ENCODE data around the gene CD58. TPM values are rescaled to one million over a fixed set of nuclear protein-coding genes. Genes with fewer than 3 reads are reported as not detected.

The CD58 gene
- total and polyA plus RNA-seq, 11 donors: 19.6 to 45.8 (median 30.8) TPM

DNA sequence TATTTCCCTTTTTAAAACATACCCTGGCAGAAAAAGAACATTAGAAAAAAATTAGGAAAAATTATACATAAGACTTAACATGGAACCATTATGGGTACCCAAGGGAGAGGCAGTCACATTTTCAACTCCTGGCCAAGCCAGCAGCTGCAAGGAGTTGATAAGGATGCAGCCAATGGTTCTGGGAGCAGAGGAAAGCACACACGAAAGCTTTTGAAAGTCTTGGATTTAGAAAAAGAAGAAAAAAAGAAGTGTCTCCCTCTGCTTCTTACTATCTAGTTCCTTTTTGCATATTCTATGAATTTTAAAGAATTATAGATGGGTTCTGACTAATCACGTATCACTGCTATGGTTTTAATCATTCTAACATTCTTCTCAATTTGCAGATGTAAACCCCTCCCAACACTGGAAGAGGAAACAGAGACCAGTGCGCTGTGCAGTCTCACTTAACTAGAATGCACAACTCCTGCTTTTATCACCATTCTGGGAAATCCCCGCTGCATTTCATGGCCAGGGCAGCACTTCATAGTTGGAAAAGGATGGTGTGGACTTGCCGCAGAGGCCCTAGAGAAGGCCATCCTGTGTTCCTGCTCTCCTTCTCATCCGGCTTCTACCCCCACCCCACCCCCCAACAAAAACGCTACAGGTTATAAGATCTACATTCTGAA lies 2.7 kb upstream of the CD58 start:
- WGBS, 4 donors: 56 to 68% (median 63%) methylated on average over 7 of the region's 7 CpGs
- Histone ChIP-seq H3K27me3 (no peaks in the 10 kb centered on the region), H3K27ac (peak overlapping the region in 1 of 12 donors; percentile 22), H3K4me3 (no peak overlapping the region), H3K9me3 (no peaks in the 10 kb centered on the region), H3K36me3 (peaks cover 0 to 12% (median 2%) of the 10 kb centered on the region in 9 donors), H3K4me1 (peaks cover 1 to 66% (median 42%) of the 10 kb centered on the region in 12 donors)
- DNase-seq: no peak
- ATAC-seq: no peak
- TF ChIP-seq, protein P1, sequence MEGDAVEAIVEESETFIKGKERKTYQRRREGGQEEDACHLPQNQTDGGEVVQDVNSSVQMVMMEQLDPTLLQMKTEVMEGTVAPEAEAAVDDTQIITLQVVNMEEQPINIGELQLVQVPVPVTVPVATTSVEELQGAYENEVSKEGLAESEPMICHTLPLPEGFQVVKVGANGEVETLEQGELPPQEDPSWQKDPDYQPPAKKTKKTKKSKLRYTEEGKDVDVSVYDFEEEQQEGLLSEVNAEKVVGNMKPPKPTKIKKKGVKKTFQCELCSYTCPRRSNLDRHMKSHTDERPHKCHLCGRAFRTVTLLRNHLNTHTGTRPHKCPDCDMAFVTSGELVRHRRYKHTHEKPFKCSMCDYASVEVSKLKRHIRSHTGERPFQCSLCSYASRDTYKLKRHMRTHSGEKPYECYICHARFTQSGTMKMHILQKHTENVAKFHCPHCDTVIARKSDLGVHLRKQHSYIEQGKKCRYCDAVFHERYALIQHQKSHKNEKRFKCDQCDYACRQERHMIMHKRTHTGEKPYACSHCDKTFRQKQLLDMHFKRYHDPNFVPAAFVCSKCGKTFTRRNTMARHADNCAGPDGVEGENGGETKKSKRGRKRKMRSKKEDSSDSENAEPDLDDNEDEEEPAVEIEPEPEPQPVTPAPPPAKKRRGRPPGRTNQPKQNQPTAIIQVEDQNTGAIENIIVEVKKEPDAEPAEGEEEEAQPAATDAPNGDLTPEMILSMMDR (IDR thresholded peaks at IDR 0.05): no peak
- TF ChIP-seq POLR2A (IDR thresholded peaks at IDR 0.05): no peak
- intact Hi-C loops (cut with DNase I): loop anchor here in 9 of 10 donors (1.0 to 10.0 kb wide), 12 partner anchors 23 to 489 kb away; partner anchors contain the start of genes ATP1A1 (in 2 of the 9), IGSF3 (in 1 of the 9) and TTF2 (in 1 of the 9)

DNA sequence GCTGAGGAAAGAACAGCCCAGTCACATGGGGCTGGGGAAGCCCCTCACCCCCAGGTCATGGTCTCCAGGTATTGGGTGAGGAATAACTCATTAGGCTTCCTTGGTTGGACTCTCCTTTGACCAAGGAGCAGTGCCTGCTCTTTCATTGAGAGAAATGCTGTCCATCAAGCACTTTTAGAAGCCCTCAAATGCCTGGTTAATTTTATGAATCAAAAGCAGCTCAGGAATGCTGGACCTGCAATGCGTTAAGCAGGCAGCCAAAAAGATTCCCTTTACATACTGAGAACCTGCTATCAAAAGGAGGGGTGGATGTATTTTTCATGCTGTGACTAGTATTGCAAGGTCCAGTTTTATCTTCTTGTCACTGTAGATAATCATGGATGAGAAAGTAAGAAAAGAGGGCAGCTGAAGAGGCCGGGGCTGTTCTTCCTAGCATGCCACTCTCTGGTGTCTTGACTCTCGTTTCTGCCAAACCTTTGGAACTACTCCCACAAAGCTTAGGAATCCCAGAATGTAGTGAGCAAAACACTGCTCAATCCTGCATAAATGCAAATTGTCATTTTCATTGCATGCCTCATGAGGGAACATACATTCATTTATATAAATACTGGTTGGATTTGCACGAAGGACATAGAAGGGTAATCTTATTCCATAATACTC lies 2.1 kb upstream of the CD58 start:
- ATAC-seq (no peak), DNase-seq (no peak)
- TF ChIP-seq, protein P1 (IDR thresholded peaks at IDR 0.05): no peak
- no peak for TF ChIP-seq POLR2A (IDR thresholded peaks at IDR 0.05)
- H3K36me3 ChIP-seq: peaks cover 0 to 12% (median 2%) of the 10 kb centered on the region in 9 donors
- 45 to 63% (median 56%) methylated on average over 4 of the region's 4 CpGs for WGBS, 4 donors
- intact Hi-C loops (cut with DNase I): loop anchor here in 9 of 10 donors (5.0 to 10.0 kb wide), 8 partner anchors 71 to 489 kb away; partner anchors contain the start of genes ATP1A1 (in 2 of the 9), IGSF3 (in 1 of the 9) and TTF2 (in 1 of the 9)
- peaks cover 3 to 69% (median 42%) of the 10 kb centered on the region in 12 donors for H3K4me1 ChIP-seq
- peak overlapping the region in 1 of 12 donors; percentile 9 for H3K27ac ChIP-seq
- H3K27me3 ChIP-seq: no peaks in the 10 kb centered on the region
- H3K4me3 ChIP-seq: no peak overlapping the region
- no peaks in the 10 kb centered on the region for H3K9me3 ChIP-seq

DNA sequence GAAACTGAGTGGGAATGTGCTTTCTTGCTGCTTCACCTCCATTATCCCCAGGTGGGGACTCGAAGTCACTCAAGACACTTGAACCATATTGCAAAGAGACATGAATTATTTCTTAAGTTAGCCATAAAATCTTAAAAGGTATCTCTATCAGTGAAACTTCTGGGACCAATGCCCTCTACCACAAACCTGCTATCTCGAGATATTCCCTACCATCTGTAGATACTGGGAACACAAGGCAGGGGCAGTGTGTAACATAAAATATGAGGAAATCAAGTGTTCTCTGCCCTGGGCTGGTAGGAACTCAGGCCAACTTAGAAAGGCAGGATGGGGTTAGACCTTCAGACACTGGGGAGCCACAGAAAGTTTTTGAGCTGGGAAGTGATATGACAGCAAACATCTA lies 1.3 kb upstream of the CD58 start:
- ATAC-seq (no peak), DNase-seq (no peak)
- WGBS, 4 donors: 93 to 97% (median 94%) methylated on average over 2 of the region's 2 CpGs
- H3K27ac ChIP-seq: peak overlapping the region in 7 of 12 donors; percentile 98 to 100 (median 99)
- TF ChIP-seq POLR2A (IDR thresholded peaks at IDR 0.05): no peak
- TF ChIP-seq, protein P1 (IDR thresholded peaks at IDR 0.05): no peak
- intact Hi-C loops (cut with DNase I): loop anchor here in 9 of 10 donors (5.0 to 10.0 kb wide), 8 partner anchors 70 to 490 kb away; partner anchors contain the start of genes ATP1A1 (in 2 of the 9), IGSF3 (in 1 of the 9) and TTF2 (in 1 of the 9)
- peaks cover 0 to 10% (median 2%) of the 10 kb centered on the region in 9 donors for H3K36me3 ChIP-seq
- no peaks in the 10 kb centered on the region for H3K27me3 ChIP-seq
- no peak overlapping the region for H3K4me3 ChIP-seq
- peaks cover 3 to 72% (median 45%) of the 10 kb centered on the region in 12 donors for H3K4me1 ChIP-seq
- no peaks in the 10 kb centered on the region for H3K9me3 ChIP-seq
